GM18508 (cell line): ENCODE measurements around the gene CNTNAP2.
"Not testable (repeated sequence)": the region's sequence is repeated elsewhere in the genome, so short reads cannot be mapped to it uniquely, and the experiment has no call there.

Source experiments
- ATAC-seq: cut with Tn5 transposase; IDR thresholded peaks from one replicate; pipeline ENCODE4 v1.9.1; 2021; ENCODE audit warnings: moderate number of reproducible peaks; ENCODE audit not compliant: insufficient read depth, unreplicated experiment

Gene CNTNAP2

GRCh38 chr7:148325208-148325607 is 2208.6 kb downstream of the CNTNAP2 start:
- ATAC-seq = no peak

- ATAC-seq = no peak
These were observed 2210.8 kb downstream of the CNTNAP2 start for GRCh38 chr7:148327379-148327778.

GRCh38 chr7:148328906-148329305 is 2212.3 kb downstream of the CNTNAP2 start:
- ATAC-seq = no peak

- ATAC-seq = no peak
These were observed 2213.7 kb downstream of the CNTNAP2 start for GRCh38 chr7:148330124-148330818.

- ATAC-seq = no peak
These were observed 2214.2 kb downstream of the CNTNAP2 start for GRCh38 chr7:148330822-148331221.

GRCh38 chr7:148331456-148331855 is 2214.9 kb downstream of the CNTNAP2 start:
- ATAC-seq = not testable (repeated sequence)

- no peak for ATAC-seq
These were observed 2215.9 kb downstream of the CNTNAP2 start for GRCh38 chr7:148332191-148333186.

- ATAC-seq = no peak
These were observed 2217.9 kb downstream of the CNTNAP2 start for GRCh38 chr7:148334441-148334956.

GRCh38 chr7:148334959-148335577 is 2218.5 kb downstream of the CNTNAP2 start:
- ATAC-seq = no peak

GRCh38 chr7:148335790-148336189 is 2219.2 kb downstream of the CNTNAP2 start:
- no peak for ATAC-seq

GRCh38 chr7:148336411-148336810 is 2219.8 kb downstream of the CNTNAP2 start:
- ATAC-seq = no peak

GRCh38 chr7:148337246-148337965 is 2220.8 kb downstream of the CNTNAP2 start:
- no peak for ATAC-seq

GRCh38 chr7:148337995-148338747 is 2221.6 kb downstream of the CNTNAP2 start:
- ATAC-seq = no peak

- no peak for ATAC-seq
These were observed 2224.1 kb downstream of the CNTNAP2 start for GRCh38 chr7:148340438-148341280.

GRCh38 chr7:148344406-148344805 is 2227.8 kb downstream of the CNTNAP2 start:
- ATAC-seq = no peak

GRCh38 chr7:148347981-148348380 is 2231.4 kb downstream of the CNTNAP2 start:
- no peak for ATAC-seq

GRCh38 chr7:148348466-148348865 is 2231.9 kb downstream of the CNTNAP2 start:
- ATAC-seq = no peak

GRCh38 chr7:148356303-148356702 is 2239.7 kb downstream of the CNTNAP2 start:
- no peak for ATAC-seq
